ENCODE results near the gene RNASE12. TPM values are rescaled to one million over a fixed set of nuclear protein-coding genes. Genes with fewer than 3 reads are reported as not detected.

RNASE12 gene
- total RNA-seq, 3 donors from 2014 or later, result not detected

DNA sequence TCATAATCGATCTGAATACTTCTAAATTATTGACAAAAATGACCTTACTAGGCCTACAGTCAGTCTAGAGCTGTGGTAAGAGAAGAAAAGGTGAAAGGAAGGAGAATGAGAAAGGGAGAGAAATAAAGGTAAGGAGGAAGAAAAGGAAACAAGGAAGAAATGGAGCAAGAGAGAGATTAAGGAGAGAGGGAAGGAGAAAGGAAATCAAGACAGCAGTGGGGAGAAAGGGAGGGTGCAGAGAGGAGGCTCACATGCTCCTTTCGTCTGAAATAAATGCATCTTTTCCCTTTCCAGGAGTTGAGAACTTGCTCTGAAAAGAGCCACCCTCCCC is 34.0 kb downstream of the RNASE12 start:
- no peaks in the 10 kb centered on the region for H3K27me3 ChIP-seq
- DNase-seq (ENCODE audit: low spot score in 2 of 2), result no peak

DNA sequence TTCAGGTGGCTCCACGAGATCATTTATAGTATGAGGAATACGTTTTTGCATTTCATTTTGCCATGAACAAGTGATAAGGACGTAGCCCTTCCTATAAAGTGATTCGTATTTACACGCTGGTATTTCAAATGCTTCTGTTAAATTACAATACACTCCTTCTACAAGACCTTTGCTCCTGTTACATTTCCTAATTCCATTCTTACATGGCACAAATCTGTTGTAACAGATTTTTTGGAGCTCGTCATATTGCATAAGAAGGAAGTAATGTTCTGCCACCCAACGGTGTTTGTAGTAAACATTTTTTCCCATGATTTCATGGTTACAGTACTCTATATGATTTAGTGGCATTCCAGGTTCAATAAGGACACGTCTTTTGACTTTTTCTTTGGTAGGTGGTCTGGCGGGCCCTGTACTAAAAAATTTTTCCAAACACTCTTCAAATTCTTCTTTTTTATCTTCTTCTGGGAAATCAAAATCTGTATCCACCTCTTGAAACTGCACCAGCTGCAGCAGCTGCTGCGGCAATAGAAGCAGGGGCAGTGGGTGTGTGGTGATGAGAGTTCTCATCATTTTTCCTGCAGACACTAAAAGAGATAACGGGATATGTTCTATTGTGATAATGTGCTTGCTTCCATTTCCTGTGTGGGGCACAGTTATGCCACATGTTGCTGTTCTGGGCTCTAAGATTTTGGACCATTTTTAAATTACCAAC is 34.5 kb downstream of the RNASE12 start:
- no peak overlapping the region for H3K4me3 ChIP-seq
- no peaks in the 10 kb centered on the region for H3K4me1 ChIP-seq
- H3K36me3 ChIP-seq, result no peaks in the 10 kb centered on the region
- no peak overlapping the region for H3K27ac ChIP-seq
- intact Hi-C loops (cut with DNase I; ENCODE audit: low total_unique reads), result no loop called here
- no peaks in the 10 kb centered on the region for H3K27me3 ChIP-seq
- no peak for DNase-seq (ENCODE audit: low spot score in 2 of 2)
- TF ChIP-seq, protein P1, sequence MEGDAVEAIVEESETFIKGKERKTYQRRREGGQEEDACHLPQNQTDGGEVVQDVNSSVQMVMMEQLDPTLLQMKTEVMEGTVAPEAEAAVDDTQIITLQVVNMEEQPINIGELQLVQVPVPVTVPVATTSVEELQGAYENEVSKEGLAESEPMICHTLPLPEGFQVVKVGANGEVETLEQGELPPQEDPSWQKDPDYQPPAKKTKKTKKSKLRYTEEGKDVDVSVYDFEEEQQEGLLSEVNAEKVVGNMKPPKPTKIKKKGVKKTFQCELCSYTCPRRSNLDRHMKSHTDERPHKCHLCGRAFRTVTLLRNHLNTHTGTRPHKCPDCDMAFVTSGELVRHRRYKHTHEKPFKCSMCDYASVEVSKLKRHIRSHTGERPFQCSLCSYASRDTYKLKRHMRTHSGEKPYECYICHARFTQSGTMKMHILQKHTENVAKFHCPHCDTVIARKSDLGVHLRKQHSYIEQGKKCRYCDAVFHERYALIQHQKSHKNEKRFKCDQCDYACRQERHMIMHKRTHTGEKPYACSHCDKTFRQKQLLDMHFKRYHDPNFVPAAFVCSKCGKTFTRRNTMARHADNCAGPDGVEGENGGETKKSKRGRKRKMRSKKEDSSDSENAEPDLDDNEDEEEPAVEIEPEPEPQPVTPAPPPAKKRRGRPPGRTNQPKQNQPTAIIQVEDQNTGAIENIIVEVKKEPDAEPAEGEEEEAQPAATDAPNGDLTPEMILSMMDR (IDR thresholded peaks at IDR 0.05), result no peak
- no peak for TF ChIP-seq POLR2AphosphoS5 (IDR thresholded peaks at IDR 0.05)
- TF ChIP-seq POLR2A (IDR thresholded peaks at IDR 0.05), result no peak
- H3K9me3 ChIP-seq, result no peaks in the 10 kb centered on the region

More for the DNA sequence above, 34.0 kb downstream of the RNASE12 start:
- H3K36me3 ChIP-seq, result no peaks in the 10 kb centered on the region
- no peak overlapping the region for H3K4me3 ChIP-seq
- intact Hi-C loops (cut with DNase I; ENCODE audit: low total_unique reads), result no loop called here
- H3K9me3 ChIP-seq, result no peaks in the 10 kb centered on the region
- TF ChIP-seq POLR2A (IDR thresholded peaks at IDR 0.05) (no peak), POLR2AphosphoS5 (IDR thresholded peaks at IDR 0.05) (no peak)
- TF ChIP-seq, protein P1 (IDR thresholded peaks at IDR 0.05), result no peak
- H3K4me1 ChIP-seq, result no peaks in the 10 kb centered on the region
- H3K27ac ChIP-seq, result no peak overlapping the region

DNA sequence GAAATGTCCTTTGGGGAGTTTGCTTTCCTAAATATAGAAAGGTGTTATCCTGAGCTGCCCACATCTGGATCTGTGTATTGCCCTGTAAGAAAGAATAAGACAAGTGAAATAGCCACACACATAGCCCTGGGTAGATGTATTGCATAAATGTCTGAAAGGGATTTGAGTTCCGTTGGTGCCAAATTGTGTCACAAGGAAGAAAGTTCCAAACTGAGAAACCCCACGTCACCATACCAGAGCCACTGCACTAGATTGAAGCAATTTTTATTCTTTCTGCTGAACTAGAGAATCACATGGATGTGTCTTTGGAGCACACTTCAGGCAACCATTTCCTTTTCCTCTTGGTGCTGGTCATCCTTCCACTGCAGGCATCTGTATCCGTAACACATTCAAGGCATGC is 35.3 kb downstream of the RNASE12 start:
- no peaks in the 10 kb centered on the region for H3K9me3 ChIP-seq
- TF ChIP-seq POLR2AphosphoS5 (IDR thresholded peaks at IDR 0.05) (no peak), POLR2A (IDR thresholded peaks at IDR 0.05) (no peak)
- TF ChIP-seq, protein P1 (IDR thresholded peaks at IDR 0.05), result no peak
- no peak overlapping the region for H3K27ac ChIP-seq
- H3K27me3 ChIP-seq, result no peaks in the 10 kb centered on the region
- intact Hi-C loops (cut with DNase I; ENCODE audit: low total_unique reads), result no loop called here
- H3K36me3 ChIP-seq, result no peaks in the 10 kb centered on the region
- no peaks in the 10 kb centered on the region for H3K4me1 ChIP-seq
- DNase-seq (ENCODE audit: low spot score in 2 of 2), result no peak
- no peak overlapping the region for H3K4me3 ChIP-seq

DNA sequence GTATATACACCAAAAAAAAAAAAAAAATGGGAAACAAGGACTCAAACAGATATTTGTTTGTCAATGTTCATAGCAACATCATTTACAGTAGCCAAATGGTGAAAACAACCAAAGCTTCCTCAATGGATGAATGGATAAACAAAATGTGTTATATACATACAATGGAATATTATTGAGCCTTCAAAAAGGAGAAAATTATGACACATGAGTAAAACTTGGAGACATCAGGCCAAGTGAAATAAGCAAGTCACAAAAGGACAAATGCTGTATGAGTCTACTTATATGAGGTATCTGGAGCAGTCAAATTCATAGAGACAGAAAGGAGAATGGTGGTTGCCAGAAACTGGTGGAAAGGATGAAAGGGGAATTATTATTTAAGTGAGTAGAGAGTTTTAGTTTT is 38.2 kb downstream of the RNASE12 start:
- Histone ChIP-seq H3K9me3 (no peaks in the 10 kb centered on the region), H3K4me3 (no peak overlapping the region), H3K36me3 (no peaks in the 10 kb centered on the region), H3K27ac (no peak overlapping the region), H3K27me3 (no peaks in the 10 kb centered on the region), H3K4me1 (no peaks in the 10 kb centered on the region)
- intact Hi-C loops (cut with DNase I; ENCODE audit: low total_unique reads), result no loop called here
- DNase-seq (ENCODE audit: low spot score in 2 of 2), result no peak
- TF ChIP-seq POLR2AphosphoS5 (IDR thresholded peaks at IDR 0.05) (no peak), POLR2A (IDR thresholded peaks at IDR 0.05) (no peak)
- TF ChIP-seq, protein P1 (IDR thresholded peaks at IDR 0.05), result no peak

DNA sequence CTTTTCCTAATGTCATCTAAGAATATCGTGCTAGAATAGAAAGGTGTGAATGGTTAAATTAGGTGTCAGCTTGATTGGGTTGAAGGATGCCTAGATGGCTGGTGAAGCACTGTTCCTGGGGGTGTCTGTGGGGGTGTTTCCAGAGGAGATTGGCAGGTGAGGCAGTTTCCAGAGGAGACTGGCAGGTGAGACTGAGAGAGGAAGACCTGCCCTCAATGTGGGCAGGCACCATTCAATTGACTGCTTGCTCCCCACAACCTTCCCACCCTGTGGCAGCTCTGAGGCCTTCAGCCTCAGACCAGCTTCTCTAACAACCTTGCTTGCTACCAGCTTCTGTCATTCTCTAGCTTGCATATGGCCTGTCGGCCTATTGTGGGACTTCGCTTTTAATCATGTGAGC is 39.6 kb downstream of the RNASE12 start:
- Histone ChIP-seq H3K9me3 (no peaks in the 10 kb centered on the region), H3K27ac (no peak overlapping the region), H3K4me1 (no peaks in the 10 kb centered on the region), H3K4me3 (no peak overlapping the region), H3K27me3 (peaks cover 0 to 5% of the 10 kb centered on the region in 2 donors), H3K36me3 (no peaks in the 10 kb centered on the region)
- intact Hi-C loops (cut with DNase I; ENCODE audit: low total_unique reads), result no loop called here
- DNase-seq (ENCODE audit: low spot score in 2 of 2), result no peak
- TF ChIP-seq, protein P1 (IDR thresholded peaks at IDR 0.05), result no peak
- TF ChIP-seq POLR2AphosphoS5 (IDR thresholded peaks at IDR 0.05) (no peak), POLR2A (IDR thresholded peaks at IDR 0.05) (no peak)
